Measurements from ENCODE around the gene SBK2.
"Not testable (repeated sequence)": the region's sequence is repeated elsewhere in the genome, so short reads cannot be mapped to it uniquely, and the experiment has no call there.

The SBK2 gene

DNA sequence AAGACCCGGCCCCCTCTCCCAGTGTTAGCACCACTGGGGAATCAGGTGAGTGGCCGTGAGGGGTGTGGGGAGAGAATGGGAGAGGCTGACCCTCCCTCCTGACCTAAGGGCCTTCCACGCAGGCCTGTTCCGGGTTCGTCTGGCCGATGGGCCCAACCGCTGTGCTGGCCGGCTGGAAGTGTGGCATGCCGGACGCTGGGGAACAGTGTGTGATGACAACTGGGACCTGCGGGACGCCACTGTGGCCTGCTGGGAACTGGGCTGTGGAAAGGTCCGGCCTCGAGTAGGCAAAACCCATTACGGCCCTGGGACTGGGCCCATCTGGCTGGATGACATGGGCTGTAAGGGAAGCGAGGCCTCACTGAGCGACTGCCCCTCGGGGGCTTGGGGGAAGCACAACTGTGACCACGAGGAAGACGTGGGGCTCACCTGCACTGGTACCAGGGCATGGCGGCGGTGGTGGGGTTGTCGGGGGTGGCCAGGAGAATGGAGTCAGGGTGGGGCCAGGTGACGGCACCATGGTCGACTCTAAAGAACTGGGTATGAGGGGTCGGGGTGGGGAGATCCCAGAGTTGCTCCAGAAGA is 36.5 kb downstream of the SBK2 start:
- DNase-seq, result no peak

- no peak for DNase-seq
These were observed 38.6 kb downstream of the SBK2 start for GRCh38 chr19:55498246-55498840.

DNA sequence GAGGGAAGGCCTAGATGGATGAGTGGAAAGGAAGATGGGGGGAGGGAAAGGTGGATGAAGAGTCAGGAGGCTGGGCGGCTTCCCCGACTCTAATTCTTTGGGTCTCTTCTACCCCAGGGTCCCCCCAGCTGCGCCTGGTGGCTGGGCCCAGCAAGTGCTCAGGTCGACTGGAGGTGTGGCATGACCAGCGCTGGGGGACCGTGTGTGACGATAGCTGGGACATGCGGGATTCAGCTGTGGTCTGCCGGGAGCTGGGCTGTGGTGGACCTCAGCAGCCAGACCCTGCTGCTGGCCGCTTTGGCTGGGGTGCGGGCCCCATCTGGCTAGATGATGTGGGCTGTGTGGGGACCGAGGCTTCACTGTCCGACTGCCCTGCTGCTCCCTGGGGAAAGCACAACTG is 39.2 kb downstream of the SBK2 start:
- no peak for DNase-seq

DNA sequence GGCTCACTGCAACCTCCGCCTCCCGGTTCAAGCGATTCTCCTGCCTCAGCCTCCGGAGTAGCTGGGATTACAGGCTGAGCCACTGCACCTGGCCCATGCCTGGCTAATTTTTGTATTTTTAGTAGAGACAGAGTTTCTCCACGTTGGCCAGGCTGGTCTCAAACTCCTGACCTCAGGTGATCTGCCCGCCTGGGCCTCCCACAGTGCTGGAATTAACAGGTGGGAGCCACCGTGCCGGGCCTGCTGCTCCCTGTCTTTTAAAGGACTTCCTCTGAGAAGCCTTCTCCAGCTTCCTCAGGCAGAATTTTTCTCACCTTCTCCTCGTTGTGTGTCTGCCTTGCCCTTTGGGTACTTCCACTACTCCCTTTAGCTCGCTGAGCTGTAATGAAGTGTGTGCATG is 40.1 kb downstream of the SBK2 start:
- not testable (repeated sequence) for DNase-seq

DNA sequence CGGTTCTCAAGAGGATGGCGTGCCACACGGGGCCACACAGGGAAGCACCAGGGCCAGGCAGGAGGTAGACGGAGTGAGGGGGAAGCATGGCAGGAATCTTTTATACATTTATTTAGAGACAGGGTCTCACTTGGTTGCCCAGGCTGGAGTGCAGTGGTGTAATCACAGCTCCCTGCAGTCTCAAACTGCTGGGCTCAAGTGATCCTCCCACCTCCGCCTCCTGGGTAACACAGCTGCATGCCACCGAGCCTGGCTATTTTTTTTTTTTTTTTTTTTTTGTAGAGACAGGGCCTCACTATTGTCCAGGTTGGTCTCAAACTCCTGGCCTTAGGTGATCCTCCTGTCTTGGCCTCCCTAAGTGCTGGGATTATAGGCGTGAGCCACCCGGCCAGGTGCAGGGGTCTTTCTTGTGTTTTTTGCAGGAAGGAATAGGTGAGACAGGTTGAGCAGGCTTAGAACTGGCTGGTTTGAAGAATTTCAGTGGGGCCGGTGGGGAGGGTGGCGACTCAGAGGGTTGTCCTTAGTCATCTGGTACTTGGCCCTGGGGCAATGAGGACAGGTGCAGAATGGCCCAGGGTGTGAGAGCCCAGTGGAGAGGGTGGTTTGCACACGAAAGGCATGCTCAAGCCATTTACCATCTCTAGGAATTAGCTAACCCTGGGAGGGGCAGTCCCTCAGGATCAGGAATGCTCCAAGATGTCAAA is 41.1 kb downstream of the SBK2 start:
- no peak for DNase-seq

GRCh38 chr19:55494172-55494761 is 42.7 kb downstream of the SBK2 start:
- peak; percentile 61 for DNase-seq

DNA sequence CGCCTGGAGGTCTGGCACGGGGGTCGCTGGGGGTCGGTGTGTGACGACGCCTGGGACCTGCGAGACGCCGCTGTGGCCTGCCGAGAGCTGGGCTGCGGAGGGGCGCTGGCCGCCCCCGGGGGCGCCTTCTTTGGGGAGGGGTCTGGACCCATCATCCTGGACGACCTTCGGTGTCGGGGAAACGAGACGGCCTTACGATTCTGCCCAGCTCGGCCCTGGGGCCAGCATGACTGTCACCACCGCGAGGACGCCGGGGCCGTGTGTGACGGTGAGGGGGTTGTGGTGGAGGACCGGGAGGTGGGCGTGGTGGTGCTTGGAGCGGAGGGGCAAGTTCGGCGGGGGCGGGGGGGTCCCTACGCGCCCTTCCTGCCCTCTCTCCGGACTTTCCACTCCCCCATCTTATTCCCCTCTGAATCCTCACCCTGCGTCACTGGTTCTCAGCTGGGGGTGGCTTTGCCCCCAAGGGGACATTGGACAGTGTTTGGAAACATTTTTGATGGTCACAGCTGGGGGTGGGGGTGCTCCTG is 43.2 kb downstream of the SBK2 start:
- no peak for DNase-seq

- peak; percentile 36 for DNase-seq
These were observed 43.8 kb downstream of the SBK2 start for GRCh38 chr19:55493052-55493644.

- DNase-seq, result no peak
These were observed 44.5 kb downstream of the SBK2 start for GRCh38 chr19:55492362-55492944.

DNA sequence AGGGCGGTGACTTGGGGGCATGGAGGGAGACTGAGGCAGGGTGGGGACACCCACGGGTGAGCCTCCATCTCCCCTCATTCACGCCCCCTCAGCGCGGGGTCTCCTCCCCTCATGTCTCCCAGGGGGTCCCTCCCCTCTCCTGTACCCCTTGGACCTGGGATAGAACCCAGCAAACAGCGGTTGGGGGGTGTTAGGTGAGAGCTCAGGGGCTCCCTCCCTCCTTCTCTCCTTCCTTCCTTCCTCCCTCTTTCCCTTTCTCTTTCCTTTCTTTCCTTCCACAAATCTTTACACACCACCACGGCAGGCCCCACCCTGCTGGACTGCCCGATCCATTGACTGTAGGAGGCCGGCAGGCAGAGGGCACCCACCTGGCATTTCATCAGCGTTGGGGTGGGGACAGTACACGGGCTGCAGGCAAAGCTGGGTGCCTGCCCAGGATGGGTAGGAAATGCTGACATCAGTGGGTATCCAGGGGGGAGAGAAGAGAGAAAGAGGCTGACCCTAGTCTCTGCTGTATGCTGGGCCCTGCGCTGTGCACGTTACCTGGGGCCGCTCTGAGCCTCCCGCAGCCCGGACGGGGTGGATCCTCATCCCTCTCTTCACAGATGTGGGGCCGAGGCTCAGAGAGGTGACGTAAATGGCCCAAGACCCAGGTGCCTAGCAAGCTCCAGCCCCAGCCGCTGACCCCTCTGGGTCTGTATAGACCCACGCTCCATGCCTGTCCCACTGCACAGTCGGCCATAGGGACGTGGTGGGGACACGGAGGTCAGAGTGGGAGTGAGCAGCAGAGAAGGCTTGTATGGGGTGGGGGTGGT is 45.2 kb downstream of the SBK2 start:
- no peak for DNase-seq

- DNase-seq, result peak; percentile 27
These were observed 46.2 kb downstream of the SBK2 start for GRCh38 chr19:55490478-55491432.

GRCh38 chr19:55489711-55490477 is 47.0 kb downstream of the SBK2 start:
- no peak for DNase-seq

DNA sequence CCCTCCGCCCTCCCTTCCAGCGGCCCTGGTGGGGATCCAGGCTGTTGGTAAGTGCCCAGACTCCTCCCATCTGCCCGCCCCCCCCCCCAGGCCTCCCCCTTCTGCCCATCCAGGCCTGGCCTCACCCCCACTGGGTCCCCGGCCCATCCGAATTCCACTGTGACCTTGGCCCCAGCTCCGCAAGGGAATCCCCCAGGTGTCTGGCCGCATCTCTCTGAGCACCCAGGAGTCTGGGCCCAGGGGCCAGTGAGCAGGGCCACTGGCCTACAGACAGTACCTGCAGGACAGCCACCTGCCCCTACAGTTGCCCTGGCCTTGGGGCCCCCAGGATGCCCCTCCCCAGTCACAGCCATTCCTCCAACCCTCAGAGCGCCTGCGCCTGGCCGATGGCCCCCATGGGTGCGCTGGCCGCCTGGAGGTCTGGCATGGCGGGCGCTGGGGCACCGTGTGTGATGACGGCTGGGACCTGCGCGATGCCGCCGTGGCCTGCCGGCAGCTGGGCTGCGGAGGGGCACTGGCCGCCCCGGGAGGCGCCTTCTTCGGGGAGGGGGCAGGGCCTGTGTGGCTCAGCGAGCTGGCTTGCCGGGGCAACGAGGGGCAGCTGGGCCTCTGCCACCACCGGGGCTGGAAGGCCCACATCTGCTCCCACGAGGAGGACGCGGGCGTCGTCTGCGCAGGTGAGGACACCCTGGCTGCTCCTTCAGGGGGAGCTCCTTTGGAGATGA is 47.8 kb downstream of the SBK2 start:
- peak; percentile 33 for DNase-seq

DNA sequence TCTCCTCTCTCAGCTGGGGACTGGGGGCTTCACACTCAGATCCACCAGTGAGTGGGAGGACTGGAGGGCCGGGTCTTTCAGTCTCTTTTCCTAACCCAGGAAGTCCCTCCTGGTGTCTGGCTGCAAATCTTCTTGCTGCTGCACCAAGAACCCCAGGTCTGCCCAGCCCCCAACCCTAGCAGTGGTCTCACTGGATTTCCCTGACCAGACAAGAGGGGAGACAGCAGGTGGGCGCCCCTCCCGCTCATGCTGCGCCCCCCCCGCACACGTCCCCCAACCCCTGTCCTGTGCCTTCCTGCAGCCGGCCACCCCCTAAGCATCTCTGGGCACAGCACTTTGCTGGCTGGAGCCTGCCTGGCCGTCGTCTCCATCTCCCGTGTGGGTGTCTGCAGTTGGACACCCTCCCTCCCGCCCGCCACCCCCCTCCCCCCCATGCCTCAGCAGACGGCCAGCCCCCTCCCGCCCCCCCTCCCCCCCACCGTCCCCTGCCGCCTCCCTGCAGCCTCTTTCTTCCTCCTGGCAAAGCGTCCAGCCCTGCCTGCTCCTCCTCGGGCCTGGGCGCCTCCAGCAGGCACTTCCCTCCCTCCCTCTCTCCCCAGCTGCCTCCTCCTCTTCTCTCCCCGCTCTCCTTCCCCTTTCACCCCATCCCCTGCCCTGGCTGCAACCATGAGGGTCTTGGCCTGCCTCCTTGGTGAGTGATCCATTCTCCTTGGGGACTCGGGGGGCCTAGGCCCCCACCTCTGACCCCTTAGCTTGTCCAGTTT is 48.8 kb downstream of the SBK2 start, which contains the start of gene SSC5D:
SSC5D (plus strand) TSS at position 513 of the 764 bp plus-strand sequence; CDS start at position 667, 154 bp downstream.
- DNase-seq, result peak; percentile 30

DNA sequence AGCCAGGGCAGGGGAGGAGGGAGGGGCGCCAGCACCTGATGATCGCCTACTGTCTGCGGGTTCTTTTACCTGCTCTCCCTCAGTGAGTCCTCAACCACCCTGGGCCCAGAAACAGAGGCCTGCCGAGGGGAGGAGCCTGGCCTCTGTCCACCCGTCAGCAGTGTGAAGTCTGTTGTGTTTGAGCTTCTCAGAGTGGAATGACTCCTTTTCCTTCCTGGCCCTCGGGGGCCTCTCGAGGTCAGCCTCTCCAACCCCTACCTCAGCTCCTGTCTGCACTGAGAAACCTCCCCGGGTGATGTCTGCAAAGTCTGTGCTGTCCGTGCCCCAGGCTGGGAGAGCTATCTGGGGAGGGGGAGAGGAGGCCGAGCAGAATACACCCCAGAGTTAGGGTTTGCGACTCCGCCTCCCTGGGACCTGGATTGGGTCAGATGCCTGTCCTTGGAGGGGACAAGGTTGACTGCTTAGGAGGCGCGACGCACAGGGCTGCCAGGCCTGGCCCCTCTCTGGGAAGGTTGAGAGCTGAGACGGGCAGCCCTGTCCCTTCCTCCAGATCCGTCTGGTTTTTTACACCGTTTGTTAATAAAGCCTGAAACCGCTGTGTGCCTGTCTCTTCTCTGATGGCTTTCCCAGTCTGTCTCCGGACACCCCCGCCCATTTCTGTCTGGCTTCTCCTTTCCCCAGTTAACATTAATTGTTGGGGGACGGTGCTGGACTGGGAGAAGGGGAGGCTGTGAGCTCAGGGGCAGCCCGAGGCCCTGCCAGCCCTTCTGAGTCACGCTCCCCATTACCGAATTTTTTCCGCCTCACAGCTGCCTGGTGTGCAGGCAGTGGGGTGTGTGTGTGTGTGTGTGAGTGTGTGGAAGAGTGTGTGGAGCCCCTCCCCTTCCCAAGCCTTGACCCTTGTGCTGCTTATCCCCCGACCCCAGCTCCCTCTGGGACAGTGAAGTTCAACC is 49.7 kb downstream of the SBK2 start:
- peak; percentile 61 for DNase-seq
